HG03103 (cell line): ENCODE measurements around the gene MGST2.
"Not testable (repeated sequence)": the region's sequence is repeated elsewhere in the genome, so short reads cannot be mapped to it uniquely, and the experiment has no call there.

Experiments used
- ATAC-seq: cut with Tn5 transposase; IDR thresholded peaks from one replicate; pipeline ENCODE4 v1.9.1; 2021; ENCODE audit warnings: low read depth; ENCODE audit not compliant: unreplicated experiment

The MGST2 gene

DNA sequence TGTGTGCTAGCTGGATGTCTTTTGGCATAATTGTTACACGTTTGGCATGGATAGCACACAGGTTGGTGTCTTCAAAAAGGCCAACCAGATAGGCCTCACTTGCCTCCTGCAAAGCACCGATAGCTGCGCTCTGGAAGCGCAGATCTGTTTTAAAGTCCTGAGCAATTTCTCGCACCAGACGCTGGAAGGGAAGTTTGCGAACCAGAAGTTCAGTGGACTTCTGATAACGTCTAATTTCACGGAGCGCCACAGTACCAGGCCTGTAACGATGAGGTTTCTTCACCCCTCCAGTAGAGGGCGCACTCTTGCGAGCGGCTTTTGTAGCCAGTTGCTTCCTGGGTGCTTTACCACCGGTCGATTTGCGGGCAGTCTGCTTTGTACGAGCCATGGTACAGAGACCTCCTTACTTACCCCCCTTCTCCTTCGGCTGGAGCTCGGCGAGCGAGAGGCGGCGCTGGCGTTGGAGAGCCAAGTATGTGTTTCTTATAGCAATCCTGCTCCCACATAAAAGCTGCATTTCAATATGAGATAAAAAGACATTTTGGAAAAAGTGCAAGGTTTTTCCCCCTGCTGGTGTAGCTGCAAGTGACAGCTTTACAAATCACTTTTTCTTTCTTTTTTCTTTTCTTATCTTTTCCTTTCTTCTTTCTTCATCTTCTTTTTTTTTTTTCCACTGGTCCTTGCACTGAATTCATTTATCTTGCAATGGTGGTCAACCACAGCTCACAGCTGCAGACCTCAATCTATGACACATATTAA, 32.7 kb downstream of the MGST2 start:
- ATAC-seq: not testable (repeated sequence)

DNA sequence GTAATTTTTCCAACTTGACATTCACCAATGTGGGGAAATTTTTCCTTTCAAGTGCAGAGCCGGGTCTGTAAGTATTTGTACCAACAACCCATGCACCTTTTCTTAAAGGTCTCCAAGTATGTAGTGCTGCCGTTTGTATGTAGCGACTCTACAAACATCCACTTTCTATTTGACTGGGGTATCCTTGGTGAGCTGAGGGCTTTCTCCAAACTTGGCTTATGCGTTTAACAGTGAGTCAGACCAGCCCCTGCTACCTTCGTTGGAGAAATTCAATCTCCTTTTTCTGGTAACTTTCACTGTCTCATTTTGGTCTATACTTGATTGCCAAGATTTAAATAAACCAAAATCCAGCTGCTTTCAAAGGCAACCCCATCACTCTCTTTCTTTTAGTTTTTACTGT, 34.9 kb downstream of the MGST2 start:
- ATAC-seq: no peak

DNA sequence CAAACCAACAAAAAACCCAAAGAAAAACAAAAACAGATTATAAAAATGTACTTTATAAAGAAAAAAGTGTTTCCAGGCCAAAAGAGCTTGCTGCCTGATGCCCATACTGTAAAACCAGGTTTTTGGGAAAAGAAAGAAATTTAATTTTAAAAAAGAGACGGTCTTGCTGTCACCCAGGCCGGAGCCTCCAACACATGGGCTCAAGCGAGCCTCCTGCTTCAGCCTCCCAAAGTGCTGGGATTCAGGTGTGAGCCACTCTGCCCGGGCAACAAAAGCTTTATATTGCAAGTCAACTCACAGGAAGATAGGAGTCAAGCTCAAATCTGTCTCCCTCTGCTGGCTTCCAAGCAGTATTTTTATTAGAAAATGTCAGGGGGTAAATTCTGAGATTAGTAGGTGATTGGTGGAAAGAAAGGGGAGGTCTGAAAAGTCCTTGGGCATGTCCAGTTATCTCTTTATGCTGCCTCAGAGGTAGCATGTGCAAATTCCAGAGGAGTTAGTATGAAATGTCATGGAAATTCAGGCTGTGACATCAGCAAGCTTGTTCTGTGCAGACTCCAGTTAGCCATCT, 39.4 kb downstream of the MGST2 start:
- no peak for ATAC-seq

DNA sequence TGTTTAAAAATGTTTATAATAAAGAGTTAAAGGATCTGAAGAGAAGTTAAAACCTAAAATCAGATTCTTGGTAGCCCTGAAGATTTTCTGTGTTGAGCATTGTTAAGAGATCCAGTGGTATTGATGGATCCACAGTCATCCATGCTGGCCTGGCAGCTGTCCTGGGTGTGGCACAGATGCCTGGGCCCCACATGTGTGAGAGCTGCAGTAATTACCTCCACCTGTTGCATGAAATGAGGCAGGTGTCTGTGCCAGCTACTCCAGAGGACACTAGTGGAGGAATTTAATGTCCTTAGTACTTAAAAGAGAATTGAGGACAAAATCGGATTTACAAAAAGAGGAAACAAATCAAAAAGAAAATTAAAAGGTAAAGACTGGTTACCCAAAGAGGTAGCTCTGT, 44.0 kb downstream of the MGST2 start:
- ATAC-seq: no peak

DNA sequence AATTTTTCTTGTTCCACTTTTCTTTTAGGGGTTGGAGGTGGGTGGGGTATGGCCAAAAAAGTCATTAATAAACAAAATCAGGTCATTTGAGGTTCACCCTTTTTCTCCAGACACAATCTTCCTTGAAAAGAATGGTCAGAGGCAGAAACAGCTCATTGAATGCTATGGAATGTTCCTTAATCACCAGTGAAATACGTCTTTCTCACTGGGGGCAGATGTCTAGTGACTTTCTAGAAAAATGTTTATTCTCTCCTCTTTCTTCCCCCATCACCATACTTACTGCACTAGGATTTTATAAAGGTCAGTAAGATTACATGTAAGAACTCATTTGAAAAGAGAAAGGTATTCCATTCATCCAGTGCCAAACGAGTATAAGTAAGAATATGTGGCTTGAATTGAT, 44.5 kb downstream of the MGST2 start:
- no peak for ATAC-seq

DNA sequence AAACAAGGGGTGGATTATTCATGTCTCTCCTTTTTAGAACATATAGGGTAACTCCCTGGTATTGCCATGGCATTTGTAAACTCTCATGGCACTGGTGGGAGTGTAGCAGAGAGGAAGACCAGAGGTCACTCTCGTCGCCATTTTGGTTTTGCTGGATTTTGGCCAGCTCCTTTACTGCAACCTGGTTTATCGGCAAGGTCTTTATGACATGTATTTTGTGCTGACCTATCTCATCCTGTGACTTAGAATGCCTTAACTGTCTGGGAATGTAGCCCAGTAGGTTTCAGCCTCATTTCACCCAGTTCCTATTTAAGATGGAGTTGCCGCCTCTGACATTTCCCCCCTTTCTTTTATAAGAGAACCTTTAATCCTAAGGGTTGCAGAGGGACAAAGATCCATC, 45.8 kb downstream of the MGST2 start:
- no peak for ATAC-seq

DNA sequence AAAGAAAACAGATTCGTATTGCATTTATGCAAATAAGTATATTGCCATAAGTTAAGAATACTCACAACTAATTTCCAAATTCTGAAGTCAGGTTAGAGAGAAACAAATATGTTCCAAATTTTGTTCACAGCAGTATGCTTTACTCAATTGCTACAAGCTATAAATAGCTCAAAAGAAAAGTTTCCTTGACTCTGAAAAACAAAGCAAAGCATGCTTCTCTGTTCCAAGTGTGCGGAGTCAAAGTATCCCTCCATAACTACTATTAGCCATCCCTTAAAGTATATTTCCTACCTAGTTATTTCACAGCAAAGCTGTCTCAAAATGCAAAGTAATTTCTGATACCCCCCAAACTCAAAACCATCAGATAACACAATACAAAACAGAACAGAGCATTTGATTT, 47.3 kb downstream of the MGST2 start:
- ATAC-seq: no peak

DNA sequence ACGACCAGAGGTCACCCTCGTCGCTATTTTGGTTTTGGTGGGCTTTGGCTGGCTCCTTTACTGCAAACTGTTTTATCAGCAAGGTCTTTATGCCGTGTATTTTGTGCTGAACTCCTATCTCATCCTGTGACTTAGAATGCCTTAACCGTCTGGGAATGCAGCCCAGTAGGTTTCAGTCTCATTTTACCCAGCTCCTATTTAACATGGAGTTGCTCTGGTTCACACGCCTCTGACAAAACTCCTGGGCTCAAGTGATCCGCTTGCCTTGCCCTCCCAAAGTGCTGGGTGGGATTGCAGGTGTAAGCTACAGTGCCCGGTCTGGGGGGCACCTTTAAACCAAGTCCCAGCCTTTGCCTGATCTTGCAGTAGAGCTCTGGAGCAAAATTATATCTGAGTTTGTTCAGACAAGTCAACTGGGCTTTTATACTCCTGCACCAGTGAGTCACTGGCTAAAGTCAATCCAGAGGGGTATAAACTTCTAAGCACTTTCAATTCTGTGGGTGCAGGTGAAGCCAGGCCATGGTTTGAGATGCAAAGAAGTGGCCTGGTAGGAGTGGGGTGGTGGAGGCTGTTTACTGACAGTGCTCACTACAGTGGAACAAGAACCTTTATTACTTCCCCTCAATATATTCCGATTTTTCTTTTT, 50.2 kb downstream of the MGST2 start:
- no peak for ATAC-seq

DNA sequence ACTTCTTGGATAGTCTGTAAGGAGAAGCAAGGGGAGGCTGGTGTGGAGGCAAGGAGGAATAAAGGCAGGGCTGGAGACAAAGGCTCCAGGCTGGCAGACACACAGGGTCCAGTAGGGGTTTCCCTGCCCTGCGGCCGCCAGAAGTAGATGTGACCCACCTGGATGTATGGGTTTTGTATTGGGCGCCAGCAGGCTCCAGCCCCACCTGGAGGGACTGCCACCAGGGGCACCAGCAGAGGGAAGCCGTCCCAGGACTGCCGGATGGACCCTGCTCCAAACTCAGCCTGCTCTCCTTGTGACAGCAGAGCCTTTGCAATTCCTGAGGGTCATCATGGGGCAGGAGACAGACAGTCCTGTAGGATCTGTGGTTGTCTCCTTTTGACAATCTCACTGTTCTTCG, 52.7 kb downstream of the MGST2 start:
- no peak for ATAC-seq

DNA sequence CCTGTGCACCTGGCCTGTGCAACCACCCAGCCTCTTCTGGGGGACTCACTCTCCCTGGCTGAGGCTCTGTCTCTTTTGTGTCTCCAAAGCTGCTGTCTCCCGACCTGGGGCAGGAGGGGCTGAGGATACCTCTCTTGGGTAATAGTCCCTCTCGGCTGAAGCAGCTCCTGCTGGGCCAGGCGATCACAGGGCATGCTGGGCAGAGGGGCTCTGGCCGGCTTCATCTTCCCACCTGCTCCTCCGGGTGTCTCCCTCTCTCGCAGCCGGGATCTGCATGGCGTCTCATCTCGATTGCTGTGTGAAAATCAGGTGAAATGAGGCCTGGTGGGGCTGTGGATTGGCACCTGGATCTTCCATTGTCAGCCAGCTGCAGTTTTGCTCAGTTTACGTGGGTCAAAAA, 53.2 kb downstream of the MGST2 start:
- ATAC-seq: no peak

DNA sequence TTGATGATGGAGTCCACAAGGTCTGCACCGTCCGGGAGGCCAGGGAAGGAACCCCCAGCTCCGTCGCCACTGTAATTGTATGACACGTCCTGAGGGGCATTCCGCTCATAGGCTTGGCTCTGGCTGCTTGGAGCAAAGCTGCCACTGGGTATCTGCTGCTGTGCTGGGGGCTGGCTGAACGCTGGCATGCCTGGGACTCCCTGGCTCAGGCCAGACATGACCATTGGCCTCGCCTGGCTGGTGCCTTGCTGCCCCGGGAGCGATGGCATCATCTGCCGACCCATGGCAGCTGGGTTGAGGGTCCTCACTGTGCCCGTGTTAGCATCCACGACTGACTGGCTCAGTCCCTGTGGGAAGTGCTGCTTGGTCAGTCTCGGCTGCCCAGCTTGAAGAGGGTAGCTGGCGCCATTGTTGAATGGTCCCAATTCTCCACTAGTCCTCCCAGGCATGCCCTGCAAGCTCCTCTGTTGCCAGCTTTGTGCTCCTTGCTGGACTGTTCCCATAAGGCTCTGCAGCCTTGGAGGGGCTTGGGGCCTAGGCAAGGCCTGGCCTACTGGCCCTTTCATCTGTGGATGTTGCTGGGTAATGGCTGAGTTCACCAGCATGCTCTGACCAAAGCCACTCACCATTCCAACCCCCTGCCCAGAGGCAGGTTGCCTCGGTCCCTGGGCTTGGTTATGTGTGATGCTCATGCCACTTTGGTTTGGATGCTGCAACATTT, 53.9 kb downstream of the MGST2 start:
- no peak for ATAC-seq

DNA sequence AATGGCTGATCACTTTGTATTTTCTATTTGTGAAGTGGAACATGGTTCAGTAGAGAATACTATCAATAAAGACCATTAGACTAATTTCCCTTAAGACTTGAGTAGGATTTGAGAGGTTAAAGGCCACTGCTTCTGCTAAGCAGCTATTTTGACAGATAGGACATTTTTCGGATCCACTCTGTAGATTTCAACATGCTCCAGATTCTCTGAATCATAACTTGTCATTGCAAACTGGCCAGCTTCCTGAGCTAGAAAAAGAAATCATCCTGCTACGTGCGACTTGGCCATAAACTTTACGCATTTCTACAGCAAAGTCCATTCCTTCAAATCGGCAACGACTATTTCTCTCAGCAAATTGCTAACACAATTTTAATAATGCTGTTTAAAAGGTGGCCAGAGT, 55.2 kb downstream of the MGST2 start:
- ATAC-seq: no peak

DNA sequence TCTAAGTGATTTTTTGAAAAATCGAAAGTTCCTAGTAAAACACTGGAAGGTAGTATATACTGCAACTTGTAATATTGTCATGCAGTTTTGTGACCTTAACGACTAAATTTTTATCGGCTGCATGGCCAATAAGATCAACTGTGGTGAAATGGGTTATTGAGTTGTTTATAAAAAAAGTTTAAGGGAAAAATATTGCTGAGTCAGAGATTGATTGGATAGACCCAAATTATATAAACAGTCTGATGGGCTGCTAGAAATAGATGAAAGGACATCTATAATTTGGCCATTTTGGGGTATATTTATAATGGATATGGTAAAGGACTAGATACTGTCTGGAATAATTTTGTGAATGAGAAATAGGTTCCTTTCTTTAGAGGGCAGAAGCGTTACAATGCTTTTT, 56.2 kb downstream of the MGST2 start:
- no peak for ATAC-seq

DNA sequence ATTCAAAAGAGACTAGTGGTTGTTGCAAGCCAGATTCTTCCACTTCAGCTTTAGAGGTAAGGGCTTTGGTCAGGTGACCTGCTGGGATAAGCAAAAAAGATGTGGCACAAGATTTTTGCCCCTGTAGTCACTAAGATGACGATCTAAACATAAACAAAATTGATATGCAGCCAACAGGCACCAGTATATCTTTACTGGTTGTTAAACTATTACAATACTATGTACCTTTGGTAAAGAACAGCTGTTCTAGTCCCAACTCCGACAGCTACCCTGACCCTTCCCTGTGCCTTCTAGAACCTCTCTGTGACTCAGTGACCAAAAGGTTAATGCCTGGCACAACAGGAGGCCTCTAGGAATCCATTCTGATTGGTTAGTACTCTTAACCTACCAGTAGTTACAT, 59.6 kb downstream of the MGST2 start:
- no peak for ATAC-seq

DNA sequence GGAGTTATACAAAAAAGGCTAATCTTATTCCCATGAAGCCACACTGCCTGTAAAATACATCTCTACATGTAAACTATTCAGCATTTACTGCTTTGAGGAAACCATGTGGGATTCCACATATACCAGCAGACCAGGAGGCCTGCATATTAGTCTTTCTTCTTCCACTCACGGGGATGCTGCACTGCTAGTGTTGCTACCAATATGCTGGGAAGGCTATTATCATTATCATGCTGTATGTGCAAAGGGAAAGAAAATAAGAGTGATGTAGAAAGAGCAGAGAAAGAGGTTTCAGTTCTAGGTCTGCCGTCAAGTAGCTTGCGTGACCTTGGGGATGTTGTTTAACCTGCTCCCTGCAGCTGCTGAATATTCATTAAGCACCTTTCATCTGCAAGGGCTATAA, 61.0 kb downstream of the MGST2 start:
- no peak for ATAC-seq

DNA sequence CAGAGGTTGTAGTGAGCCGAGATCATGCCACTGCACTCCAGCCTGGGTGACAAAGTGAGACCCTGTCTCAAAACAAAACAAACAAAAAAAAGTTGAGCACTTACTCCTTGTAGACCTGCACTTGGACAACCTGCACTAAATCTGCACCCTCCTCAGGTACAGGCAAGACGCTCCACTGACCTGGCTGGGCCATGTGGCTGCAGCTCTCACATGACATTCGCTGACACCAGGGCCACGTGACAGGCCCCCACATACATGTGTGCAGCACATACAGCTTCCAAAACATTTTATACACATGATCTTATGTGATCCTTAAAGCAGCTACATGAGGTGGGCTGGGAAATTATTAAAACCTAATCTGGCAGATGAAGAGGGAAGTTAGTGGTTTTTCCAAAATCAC, 62.5 kb downstream of the MGST2 start:
- no peak for ATAC-seq

DNA sequence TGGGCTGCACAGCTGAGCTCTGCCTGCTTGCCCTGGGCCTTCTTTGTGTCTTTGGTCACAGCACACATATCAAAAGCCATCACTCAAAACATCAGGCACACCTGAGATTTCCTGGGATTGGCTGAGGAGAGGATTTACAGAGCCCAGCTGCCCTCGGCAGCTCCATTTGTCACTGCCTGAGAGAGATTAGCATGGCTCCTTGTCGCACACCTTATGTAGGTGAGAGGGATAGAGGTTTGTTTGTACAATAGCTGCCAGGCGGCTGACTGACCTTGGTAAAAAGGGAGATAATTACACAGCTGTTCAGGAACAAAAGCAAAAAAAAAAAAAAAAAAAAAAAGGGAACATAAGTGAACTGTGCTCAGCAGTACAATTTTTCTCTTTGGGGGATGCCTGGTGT, 63.2 kb downstream of the MGST2 start:
- no peak for ATAC-seq

DNA sequence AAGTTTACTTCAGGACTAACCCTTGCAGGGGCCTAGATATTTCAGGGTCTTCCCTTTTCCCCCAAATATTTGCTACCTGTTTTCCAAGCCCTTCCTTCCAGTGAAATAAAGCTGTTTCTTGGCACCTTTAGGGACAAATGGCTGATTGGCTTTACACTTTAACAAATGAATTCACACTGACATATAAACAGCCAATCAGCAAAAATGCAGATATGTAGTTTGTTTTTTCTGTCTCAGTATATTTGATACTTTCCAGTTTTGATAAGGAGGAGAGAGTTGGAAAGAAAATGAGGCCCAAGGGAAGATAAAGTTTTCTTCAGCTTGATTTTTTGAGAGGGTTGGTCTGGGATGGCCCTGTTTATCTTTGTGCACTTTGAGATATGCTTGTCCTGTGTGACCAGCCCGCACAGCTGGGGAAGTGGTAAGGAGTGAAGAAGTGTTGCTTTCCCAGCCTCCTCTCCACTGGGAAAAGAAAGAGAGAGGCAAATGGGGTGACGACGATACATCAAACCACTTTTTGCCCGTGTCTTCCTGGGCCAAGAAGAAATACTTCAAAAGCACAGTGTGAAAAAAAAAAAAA, 67.5 kb downstream of the MGST2 start:
- ATAC-seq: no peak

DNA sequence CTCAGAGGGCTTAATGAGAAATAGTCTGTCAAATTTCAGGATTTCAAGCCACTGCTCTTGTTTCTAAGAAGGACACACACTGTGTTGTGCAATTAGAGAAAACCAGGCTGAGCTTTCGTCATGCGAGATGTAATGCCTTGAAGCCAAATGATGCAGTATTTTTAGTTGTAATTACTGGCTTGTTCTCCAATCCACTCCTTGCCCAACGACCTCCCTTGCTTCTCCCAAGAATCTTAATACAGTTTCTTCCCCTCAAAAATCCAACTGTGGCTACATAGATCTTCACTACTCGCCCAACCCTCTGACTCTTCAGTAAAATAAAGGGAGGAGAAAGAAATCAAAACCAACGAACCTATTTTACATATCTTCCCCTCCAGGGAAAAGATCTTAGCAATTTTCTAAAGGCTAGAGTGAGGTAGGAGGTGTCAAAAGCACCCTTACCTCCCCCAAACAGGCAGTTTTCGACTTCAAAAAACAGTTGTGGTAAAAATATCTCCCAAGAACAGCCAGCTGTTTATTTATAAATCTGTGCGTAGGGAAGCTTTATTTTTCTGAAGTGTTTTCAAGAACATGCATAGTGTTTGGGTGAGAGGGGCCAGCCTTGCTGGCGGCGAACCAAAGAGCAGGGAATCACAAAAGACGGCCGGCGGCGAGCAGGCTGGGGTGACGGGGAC, 68.7 kb downstream of the MGST2 start:
- ATAC-seq: no peak

DNA sequence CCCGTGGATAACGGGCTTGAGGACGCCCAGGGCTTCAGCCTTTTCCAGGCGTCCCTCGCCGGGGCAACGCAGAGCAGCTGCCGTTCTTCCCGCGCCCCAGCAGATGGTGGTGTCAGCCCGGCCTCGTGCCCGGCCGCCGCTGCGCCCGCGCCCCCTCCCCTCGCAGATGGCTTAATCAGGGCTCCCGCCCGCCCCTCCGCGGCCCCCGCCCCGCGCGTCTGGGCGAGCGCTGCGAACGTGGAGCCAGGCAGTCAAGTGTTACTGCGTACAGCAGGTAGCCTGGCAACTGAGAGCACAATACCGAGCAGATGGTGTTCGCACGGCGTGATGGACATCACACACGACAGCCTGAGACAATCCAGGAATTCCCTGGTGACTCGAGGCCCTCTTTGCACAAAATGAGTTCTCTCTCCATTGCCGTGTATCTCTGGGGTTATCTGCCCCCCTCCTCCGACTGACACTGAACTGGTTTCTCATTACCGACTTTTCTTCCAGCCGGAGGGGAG, 69.3 kb downstream of the MGST2 start:
- ATAC-seq: peak; percentile 52
